ENCODE measurements around the gene TMEM247. TPM values are rescaled to one million over a fixed set of nuclear protein-coding genes. Genes with fewer than 3 reads are reported as not detected.

Gene TMEM247
- total RNA-seq, 1 donor from 2014 or later = not detected

DNA sequence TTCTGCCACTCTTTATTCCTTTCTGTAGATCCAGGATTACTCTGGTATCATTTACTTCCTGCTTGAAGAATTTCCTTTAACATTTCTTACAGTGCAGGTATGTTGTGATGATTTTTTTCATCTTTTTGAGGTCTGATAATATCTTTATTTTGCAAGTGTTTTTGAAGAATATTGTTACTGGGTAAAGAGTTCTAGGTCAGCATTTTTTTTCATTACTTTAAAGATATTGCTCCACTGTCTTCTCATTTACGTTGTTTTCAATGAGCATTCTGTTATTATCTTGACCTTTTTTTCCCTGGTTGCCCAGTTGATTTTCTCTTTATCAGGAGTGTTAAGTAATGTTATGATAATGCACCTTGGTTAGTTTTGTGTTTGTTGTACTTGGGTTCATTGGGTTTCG lies 31.7 kb upstream of the TMEM247 start:
- H3K4me1 Mint-ChIP-seq = no peaks in the 10 kb centered on the region

GRCh38 chr2:46448111-46448510 lies 31.3 kb upstream of the TMEM247 start:
- Mint-ChIP-seq H3K9me3 (peaks cover 7% of the 10 kb centered on the region), H3K27ac (ENCODE audit: unreplicated experiment) (no peak overlapping the region), H3K4me1 (no peaks in the 10 kb centered on the region), H3K27me3 (ENCODE audit: low read depth) (no peaks in the 10 kb centered on the region), H3K4me3 (no peak overlapping the region), H3K36me3 (ENCODE audit: low read depth) (peaks cover 3% of the 10 kb centered on the region)
- no peak for DNase-seq (ENCODE audit: low read depth, low spot score)
- TF ChIP-seq, protein P1, sequence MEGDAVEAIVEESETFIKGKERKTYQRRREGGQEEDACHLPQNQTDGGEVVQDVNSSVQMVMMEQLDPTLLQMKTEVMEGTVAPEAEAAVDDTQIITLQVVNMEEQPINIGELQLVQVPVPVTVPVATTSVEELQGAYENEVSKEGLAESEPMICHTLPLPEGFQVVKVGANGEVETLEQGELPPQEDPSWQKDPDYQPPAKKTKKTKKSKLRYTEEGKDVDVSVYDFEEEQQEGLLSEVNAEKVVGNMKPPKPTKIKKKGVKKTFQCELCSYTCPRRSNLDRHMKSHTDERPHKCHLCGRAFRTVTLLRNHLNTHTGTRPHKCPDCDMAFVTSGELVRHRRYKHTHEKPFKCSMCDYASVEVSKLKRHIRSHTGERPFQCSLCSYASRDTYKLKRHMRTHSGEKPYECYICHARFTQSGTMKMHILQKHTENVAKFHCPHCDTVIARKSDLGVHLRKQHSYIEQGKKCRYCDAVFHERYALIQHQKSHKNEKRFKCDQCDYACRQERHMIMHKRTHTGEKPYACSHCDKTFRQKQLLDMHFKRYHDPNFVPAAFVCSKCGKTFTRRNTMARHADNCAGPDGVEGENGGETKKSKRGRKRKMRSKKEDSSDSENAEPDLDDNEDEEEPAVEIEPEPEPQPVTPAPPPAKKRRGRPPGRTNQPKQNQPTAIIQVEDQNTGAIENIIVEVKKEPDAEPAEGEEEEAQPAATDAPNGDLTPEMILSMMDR (conservative IDR thresholded peaks at IDR 0.05) = no peak

More for the DNA sequence above, 31.7 kb upstream of the TMEM247 start:
- H3K27ac Mint-ChIP-seq (ENCODE audit: unreplicated experiment) = no peak overlapping the region
- H3K27me3 Mint-ChIP-seq (ENCODE audit: low read depth) = no peaks in the 10 kb centered on the region
- H3K9me3 Mint-ChIP-seq = peaks cover 7% of the 10 kb centered on the region
- TF ChIP-seq, protein P1 (conservative IDR thresholded peaks at IDR 0.05) = no peak
- no peak overlapping the region for H3K4me3 Mint-ChIP-seq
- DNase-seq (ENCODE audit: low read depth, low spot score) = no peak
- H3K36me3 Mint-ChIP-seq (ENCODE audit: low read depth) = peaks cover 3% of the 10 kb centered on the region

DNA sequence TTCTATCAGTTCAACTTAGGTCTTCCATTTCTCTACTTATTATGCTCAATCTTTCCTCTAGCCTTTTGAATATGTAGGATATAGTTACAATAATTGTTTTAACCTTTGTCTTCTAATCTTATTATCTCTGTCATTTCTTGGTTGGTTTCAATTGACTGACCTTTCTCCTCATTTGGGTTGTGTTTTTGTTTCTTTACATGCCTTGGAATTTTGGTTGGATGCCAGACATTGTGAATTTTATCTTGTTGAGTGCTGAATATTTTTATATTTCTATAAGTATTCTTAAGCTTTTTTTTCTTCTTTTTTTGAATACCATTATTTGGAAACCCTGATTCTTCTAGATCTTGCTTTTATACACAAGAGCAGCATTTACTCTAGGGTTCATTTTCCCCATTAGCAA lies 30.7 kb upstream of the TMEM247 start:
- Mint-ChIP-seq H3K27me3 (ENCODE audit: low read depth) (no peaks in the 10 kb centered on the region), H3K4me3 (no peak overlapping the region), H3K9me3 (peaks cover 8% of the 10 kb centered on the region), H3K4me1 (no peaks in the 10 kb centered on the region), H3K27ac (ENCODE audit: unreplicated experiment) (no peak overlapping the region), H3K36me3 (ENCODE audit: low read depth) (peaks cover 3% of the 10 kb centered on the region)
- TF ChIP-seq, protein P1 (conservative IDR thresholded peaks at IDR 0.05) = no peak
- DNase-seq (ENCODE audit: low read depth, low spot score) = no peak

DNA sequence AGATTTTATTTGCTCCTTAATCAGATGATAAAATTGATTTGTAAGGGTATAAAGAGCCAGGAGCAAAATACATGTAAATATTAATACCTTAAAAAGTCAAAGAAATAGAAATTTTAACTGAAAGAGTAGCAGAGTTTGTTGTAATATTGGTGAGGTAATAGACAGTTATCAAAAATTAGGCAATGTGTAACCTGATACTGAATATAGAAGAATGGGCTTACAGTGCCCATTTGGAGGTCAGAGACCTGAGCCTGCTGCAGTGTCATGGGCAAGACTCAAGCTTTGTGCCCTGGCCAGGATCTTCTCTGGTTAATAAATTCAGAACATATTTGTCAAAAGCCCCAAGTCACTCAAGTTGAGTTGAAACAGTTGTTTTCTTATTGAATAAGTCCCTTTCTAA lies 29.7 kb upstream of the TMEM247 start:
- Mint-ChIP-seq H3K9me3 (peaks cover 10% of the 10 kb centered on the region), H3K27me3 (ENCODE audit: low read depth) (peaks cover 3% of the 10 kb centered on the region), H3K36me3 (ENCODE audit: low read depth) (peaks cover 3% of the 10 kb centered on the region), H3K27ac (ENCODE audit: unreplicated experiment) (no peak overlapping the region), H3K4me3 (no peak overlapping the region), H3K4me1 (no peaks in the 10 kb centered on the region)
- no peak for DNase-seq (ENCODE audit: low read depth, low spot score)
- TF ChIP-seq, protein P1 (conservative IDR thresholded peaks at IDR 0.05) = no peak

GRCh38 chr2:46451131-46451711 lies 28.1 kb upstream of the TMEM247 start:
- H3K27me3 Mint-ChIP-seq (ENCODE audit: low read depth) = peaks cover 3% of the 10 kb centered on the region
- H3K4me1 Mint-ChIP-seq = no peaks in the 10 kb centered on the region
- H3K27ac Mint-ChIP-seq (ENCODE audit: unreplicated experiment) = no peak overlapping the region
- no peaks in the 10 kb centered on the region for H3K36me3 Mint-ChIP-seq (ENCODE audit: low read depth)
- H3K9me3 Mint-ChIP-seq = peaks cover 5% of the 10 kb centered on the region
- H3K4me3 Mint-ChIP-seq = no peak overlapping the region
- TF ChIP-seq, protein P1 (conservative IDR thresholded peaks at IDR 0.05) = no peak
- no peak for DNase-seq (ENCODE audit: low read depth, low spot score)

All from neural crest cell (in vitro differentiated cells).